ENCODE data around the gene ELOVL3. TPM values are rescaled to one million over a fixed set of nuclear protein-coding genes. Genes with fewer than 3 reads are reported as not detected.

Gene ELOVL3
- total RNA-seq, 1 experiment from 2014 or later = 0.42 TPM

DNA sequence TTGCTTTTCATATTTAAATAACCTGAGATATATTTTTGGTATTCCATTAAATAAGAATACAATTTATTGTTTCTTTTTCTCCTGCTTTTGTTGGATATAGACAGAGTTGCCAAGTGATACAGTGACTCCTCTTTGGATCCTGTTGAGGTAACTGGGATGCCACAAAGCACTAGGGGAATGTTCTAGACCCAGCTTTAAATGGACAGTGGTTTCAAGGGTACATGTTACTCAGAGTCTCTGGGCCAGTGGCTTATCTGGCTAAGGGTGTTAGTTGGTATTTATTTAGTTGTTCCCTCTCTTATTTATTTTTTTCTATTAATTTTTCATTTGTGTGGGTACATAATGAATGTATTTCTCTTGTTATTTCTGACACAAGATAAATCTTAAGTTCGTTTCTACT lies 28.3 kb downstream of the ELOVL3 start:
- no peak for DNase-seq
- H3K36me3 ChIP-seq = peaks cover 59% of the 10 kb centered on the region
- H3K9me3 ChIP-seq (replicated peaks) = no peaks in the 10 kb centered on the region
- H3K4me3 ChIP-seq = no peak overlapping the region
- peaks cover 9% of the 10 kb centered on the region for H3K4me1 ChIP-seq
- no peaks in the 10 kb centered on the region for H3K27me3 ChIP-seq
- H3K27ac ChIP-seq = no peak overlapping the region

DNA sequence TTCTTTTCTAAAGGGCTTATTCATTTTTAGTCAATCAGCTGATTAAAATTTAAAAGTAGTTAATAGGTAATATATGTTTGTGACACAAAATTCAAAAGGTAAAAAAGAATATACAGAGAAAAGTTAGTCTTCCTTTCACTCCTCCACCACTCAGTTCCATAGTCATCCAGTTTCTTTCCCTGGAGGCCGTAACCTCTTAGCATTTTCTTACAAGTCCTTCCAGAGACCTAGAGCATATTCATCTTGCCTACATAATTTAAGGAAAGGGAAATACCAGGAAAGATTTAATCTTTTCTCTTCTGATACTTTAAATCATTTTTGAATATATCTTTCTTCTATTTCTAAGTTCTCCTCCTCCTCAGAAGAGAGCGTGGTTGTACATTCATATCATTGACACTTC lies 29.3 kb downstream of the ELOVL3 start:
- Histone ChIP-seq H3K27me3 (no peaks in the 10 kb centered on the region), H3K4me1 (peaks cover 17% of the 10 kb centered on the region), H3K9me3 (replicated peaks) (no peaks in the 10 kb centered on the region), H3K4me3 (no peak overlapping the region), H3K36me3 (peaks cover 62% of the 10 kb centered on the region), H3K27ac (no peak overlapping the region)
- no peak for DNase-seq

DNA sequence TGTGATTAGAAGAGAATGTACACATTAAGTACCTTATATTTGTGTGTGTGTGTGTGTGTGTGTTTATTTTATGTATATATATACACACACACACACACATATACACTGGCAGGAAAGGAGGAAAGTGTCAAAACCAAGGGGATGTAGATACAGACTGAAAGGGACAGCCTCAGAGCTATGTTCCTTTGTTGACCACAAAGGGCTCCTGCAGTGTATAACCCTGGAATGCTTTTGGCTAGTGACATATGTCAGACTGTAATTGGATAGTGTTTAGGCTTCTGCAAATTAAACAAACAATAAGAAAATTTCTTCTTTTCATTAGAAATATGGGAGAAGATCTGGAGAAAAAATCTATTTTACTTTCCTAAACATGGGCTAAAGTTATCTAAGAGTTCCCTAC lies 35.1 kb downstream of the ELOVL3 start:
- DNase-seq = peak; percentile 69 to 87
- H3K36me3 ChIP-seq = peaks cover 71% of the 10 kb centered on the region
- no peak overlapping the region for H3K4me3 ChIP-seq
- H3K9me3 ChIP-seq (replicated peaks) = no peaks in the 10 kb centered on the region
- H3K4me1 ChIP-seq = peaks cover 69% of the 10 kb centered on the region
- peak overlapping the region; percentile 98 for H3K27ac ChIP-seq
- H3K27me3 ChIP-seq = no peaks in the 10 kb centered on the region

DNA sequence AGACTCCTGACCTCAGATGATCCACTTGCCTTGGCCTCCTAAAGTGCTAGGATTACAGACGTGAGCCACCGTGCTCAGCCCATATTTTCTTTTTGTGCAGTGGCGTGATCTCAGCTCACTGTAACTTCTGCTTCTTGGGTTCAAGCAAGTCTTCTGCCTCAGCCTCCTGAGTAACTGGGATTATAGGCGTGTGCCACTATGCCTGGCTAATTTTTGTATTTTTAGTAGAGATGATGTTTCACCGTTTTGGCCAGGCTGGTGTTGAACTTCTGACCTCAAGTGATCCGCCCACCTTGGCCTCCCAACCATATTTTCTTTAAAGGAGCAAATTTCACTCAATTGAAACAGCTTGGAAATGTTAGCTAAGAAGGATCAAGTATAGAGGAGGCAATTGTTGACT lies 35.7 kb downstream of the ELOVL3 start:
- Histone ChIP-seq H3K4me3 (no peak overlapping the region), H3K36me3 (peaks cover 64% of the 10 kb centered on the region), H3K4me1 (peaks cover 75% of the 10 kb centered on the region), H3K27ac (peak overlapping the region; percentile 98), H3K27me3 (no peaks in the 10 kb centered on the region), H3K9me3 (replicated peaks) (no peaks in the 10 kb centered on the region)
- DNase-seq = peak; percentile 35 to 68

DNA sequence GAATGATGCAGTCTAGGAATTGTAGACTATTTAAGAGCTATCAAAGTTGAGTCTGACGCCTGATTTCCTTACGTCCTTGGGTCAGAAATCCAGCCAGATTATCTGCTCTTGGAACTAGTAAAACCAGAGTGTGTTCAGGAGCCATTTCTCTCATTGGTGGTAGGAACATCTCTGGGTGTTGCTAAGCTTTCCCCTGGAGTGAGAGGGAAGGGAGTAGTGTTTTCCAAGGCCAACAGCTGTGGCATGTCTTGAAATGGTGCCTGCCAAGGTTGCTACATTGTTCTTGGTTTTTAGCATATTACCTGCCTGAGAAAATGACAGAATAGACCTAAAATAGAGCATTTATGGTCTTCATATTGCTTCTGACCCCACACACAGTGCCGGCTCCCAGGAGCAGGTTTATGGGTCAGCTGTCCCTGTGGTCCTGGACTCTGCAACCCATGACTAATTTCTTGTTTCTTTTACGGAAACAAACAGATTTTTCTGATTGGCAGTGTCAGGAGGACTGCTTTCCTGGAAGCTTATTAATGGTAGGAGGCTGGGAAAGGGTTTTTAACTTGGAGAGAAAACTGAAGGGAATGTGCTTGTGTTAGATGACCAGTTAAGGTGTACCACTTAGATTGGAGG lies 36.8 kb downstream of the ELOVL3 start:
- H3K4me1 ChIP-seq = peaks cover 83% of the 10 kb centered on the region
- peak; percentile 98 to 100 for DNase-seq
- H3K27me3 ChIP-seq = no peaks in the 10 kb centered on the region
- H3K27ac ChIP-seq = peak overlapping the region; percentile 98
- no peak overlapping the region for H3K4me3 ChIP-seq
- H3K9me3 ChIP-seq (replicated peaks) = no peaks in the 10 kb centered on the region
- peaks cover 61% of the 10 kb centered on the region for H3K36me3 ChIP-seq

DNA sequence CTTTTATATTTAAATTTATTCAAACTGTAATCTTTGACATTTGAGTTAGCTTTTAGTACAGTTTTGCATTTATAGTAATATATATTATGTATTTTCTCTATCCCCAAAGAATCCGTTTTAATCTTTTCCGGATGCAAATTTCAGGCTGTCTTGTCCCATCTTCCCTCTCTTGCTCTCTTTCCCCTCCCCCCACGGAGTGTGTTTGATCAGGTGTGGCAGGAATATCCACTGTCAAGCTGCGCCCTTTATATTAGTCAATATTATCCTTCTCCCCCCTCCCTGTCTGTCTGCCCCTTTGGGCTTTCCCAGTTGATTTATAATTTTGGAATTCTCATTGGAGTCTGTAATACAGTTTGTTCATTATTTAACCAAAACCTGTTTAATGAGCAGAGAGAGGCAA lies 38.3 kb downstream of the ELOVL3 start:
- Histone ChIP-seq H3K27me3 (no peaks in the 10 kb centered on the region), H3K36me3 (peaks cover 56% of the 10 kb centered on the region), H3K27ac (peak overlapping the region; percentile 98), H3K4me1 (peaks cover 90% of the 10 kb centered on the region), H3K9me3 (replicated peaks) (no peaks in the 10 kb centered on the region), H3K4me3 (no peak overlapping the region)
- no peak for DNase-seq

DNA sequence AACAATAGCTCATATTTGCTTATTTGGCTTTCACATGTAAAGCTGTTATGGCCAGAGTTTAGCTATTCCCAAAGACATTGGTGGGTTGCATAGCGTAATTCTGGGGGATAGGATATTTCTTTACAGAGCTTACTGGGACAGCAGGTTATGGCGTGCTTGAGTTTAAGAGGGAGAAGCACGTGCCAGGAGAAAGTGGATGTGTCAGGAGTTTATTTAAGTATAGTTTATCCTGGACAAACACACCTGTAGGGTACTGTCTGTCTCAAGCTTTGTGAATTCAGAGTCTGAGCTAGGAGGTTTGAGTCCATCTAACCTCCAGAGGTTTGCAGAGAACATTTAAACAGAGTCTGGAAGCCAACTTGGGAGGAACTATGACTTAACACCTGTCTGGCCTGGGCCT lies 40.6 kb downstream of the ELOVL3 start:
- Histone ChIP-seq H3K4me3 (no peak overlapping the region), H3K27me3 (no peaks in the 10 kb centered on the region), H3K36me3 (peaks cover 44% of the 10 kb centered on the region), H3K27ac (peak overlapping the region; percentile 99; the same call in 1 of the 2 replicates), H3K4me1 (peaks cover 83% of the 10 kb centered on the region), H3K9me3 (replicated peaks) (no peaks in the 10 kb centered on the region)
- DNase-seq = no peak

DNA sequence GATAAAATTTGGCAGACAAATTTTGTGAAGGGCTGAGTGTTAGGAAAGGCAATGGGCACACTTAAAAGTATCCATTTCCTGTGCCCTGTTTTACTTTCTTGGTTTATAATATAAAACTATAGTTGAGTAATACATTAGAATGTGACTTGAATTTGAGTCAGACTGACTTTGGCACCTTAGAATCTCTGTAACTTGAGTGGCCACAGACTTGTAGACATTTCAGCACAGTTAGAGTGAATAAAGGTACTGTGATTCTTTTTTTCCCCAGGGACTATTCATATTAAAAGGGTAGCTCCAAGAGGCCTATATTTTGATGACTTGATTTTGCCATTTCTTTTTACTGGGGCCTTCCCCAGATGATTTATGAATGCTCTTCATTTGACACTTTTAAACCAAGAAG lies 41.6 kb downstream of the ELOVL3 start:
- peaks cover 73% of the 10 kb centered on the region for H3K4me1 ChIP-seq
- H3K27ac ChIP-seq = peak overlapping the region; percentile 99
- H3K4me3 ChIP-seq = no peak overlapping the region
- DNase-seq = no peak
- no peaks in the 10 kb centered on the region for H3K9me3 ChIP-seq (replicated peaks)
- H3K27me3 ChIP-seq = no peaks in the 10 kb centered on the region
- peaks cover 46% of the 10 kb centered on the region for H3K36me3 ChIP-seq

DNA sequence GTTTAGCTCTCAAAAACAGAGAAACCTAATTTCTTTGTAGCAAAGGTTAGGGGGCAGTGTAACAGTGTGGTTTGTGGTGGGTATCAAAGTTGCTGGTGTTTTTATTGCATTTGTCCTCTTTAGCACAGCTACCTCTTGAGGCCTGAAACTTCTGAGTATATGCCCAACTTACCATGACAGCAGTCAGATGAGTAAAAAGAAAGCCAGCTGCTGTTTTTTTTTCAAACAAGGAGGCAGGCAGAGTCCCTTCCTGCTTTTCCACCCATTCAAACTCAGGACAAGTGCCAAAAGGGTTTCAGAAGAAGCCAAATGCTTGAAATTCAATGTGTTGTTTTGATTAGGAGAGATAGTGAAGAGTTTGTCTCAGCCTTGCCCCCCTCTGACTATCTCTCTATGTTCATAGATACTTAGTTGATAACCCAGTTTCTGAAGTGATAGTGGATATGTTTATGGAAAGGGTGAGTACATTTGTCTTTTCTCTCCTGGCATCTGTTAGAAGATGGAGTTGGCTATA lies 42.3 kb downstream of the ELOVL3 start:
- H3K36me3 ChIP-seq = peaks cover 50% of the 10 kb centered on the region
- H3K27ac ChIP-seq = peak overlapping the region; percentile 99
- H3K4me3 ChIP-seq = no peak overlapping the region
- peak; percentile 78 to 95 for DNase-seq
- H3K9me3 ChIP-seq (replicated peaks) = no peaks in the 10 kb centered on the region
- no peaks in the 10 kb centered on the region for H3K27me3 ChIP-seq
- H3K4me1 ChIP-seq = peaks cover 69% of the 10 kb centered on the region

DNA sequence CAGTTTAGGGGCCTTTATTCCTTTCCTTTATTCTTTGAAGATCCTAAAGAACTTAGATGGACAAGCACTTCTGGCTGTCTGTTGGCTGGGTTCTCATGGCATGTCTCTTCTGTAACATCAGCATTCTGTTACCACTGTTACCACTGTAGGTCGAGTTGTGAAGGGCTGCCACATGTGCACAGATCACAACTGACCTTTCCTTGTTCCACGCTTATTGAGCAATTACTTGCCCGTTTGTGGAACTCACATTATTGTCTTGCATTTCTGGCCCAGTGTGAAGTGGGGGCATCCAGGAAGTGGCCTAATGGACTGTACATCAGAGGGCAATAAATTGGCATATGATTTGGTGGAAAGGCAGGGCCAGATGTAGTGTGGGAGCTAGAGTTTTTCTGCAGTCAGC lies 42.9 kb downstream of the ELOVL3 start:
- Histone ChIP-seq H3K27ac (peak overlapping the region; percentile 99), H3K9me3 (replicated peaks) (no peaks in the 10 kb centered on the region), H3K27me3 (no peaks in the 10 kb centered on the region), H3K4me3 (no peak overlapping the region), H3K4me1 (peaks cover 68% of the 10 kb centered on the region), H3K36me3 (peaks cover 51% of the 10 kb centered on the region)
- DNase-seq = peak; percentile 95 to 100

DNA sequence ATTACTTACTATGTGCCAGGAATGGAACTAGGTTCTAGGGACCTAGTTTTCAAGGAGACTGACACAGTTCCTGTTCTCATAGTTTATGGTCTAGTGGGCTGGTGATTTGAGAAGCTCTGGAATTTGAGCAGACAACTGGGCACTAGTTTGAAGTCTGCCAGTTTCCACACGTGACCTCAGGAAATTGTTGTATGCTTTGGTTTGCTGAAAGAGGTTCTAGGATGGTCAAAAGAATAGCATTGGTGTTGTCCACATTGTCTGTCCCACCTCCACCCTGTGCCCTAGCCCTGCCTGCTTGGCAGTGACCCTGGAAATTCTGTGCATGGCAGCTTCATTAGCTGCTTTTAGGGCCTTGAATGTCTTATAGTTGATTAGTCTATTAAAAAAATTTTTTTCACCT lies 48.0 kb downstream of the ELOVL3 start:
- no peak overlapping the region for H3K4me3 ChIP-seq
- no peak overlapping the region for H3K27ac ChIP-seq
- H3K4me1 ChIP-seq = peaks cover 34% of the 10 kb centered on the region
- no peaks in the 10 kb centered on the region for H3K9me3 ChIP-seq (replicated peaks)
- peak in 1 of 2 experiments; percentile 42 for DNase-seq
- peaks cover 49% of the 10 kb centered on the region for H3K36me3 ChIP-seq
- H3K27me3 ChIP-seq = no peaks in the 10 kb centered on the region

DNA sequence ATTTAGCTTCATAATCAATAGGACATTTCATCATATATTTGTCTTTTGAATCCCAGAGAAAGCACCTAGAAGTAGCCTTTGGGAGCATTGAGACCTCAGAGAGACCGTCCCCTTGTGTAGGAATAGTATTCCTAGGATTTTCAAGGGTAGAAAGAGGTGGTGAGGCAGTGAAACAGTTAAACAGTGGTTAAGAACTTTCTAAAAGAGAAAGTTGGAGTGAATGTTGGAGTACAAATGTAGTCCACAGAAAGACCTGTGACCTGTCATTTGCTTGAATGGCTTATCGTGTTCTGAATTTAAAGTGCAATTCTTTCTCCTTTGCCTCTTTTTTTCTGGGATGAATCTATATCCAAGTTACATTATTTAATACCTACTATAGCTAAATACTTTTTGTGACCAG lies 49.2 kb downstream of the ELOVL3 start:
- no peak for DNase-seq
- no peaks in the 10 kb centered on the region for H3K27me3 ChIP-seq

DNA sequence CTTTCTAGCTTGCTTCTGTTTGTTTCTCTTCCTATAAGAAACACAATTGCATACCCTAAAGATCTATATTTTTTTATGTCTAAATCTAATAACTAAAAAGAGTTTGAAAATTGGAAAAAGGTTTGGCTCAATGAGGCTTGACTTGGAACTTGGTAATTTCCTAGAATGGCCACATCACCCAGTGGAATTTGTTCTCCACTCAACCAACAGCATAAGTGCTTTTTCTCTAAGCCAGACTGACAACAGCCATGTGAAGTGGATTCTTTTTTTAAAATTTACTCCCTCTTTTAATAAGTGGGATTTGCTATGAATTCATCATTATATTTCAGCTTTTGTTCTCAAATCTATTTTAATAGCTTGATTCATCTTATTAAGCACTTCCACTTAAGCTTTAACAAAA lies 53.0 kb downstream of the ELOVL3 start:
- H3K36me3 ChIP-seq = peaks cover 40% of the 10 kb centered on the region
- H3K27me3 ChIP-seq = no peaks in the 10 kb centered on the region
- DNase-seq = no peak
- peaks cover 41% of the 10 kb centered on the region for H3K4me1 ChIP-seq
- H3K4me3 ChIP-seq = no peak overlapping the region
- no peaks in the 10 kb centered on the region for H3K9me3 ChIP-seq (replicated peaks)
- H3K27ac ChIP-seq = peak overlapping the region; percentile 99

More for the DNA sequence above, 49.2 kb downstream of the ELOVL3 start:
- H3K27ac ChIP-seq = no peak overlapping the region
- no peaks in the 10 kb centered on the region for H3K9me3 ChIP-seq (replicated peaks)
- H3K36me3 ChIP-seq = peaks cover 47% of the 10 kb centered on the region
- H3K4me3 ChIP-seq = no peak overlapping the region
- H3K4me1 ChIP-seq = peaks cover 34% of the 10 kb centered on the region

All from SJCRH30 (cell line).